Measurements from ENCODE around the gene SIPA1L3. TPM values are rescaled to one million over a fixed set of nuclear protein-coding genes. Genes with fewer than 3 reads are reported as not detected.

The SIPA1L3 gene
- total RNA-seq, 4 donors from 2014 or later: 50.0 to 69.8 (median 53.6) TPM

- TF ChIP-seq CTCF (IDR thresholded peaks at IDR 0.05) (no peak), POLR2A (IDR thresholded peaks at IDR 0.05) (no peak)
- intact Hi-C loops (cut with DNase I; ENCODE audit: low total_unique reads): no loop called here
- DNase-seq (ENCODE audit: low spot score in 2 of 2): peak in 1 of 2 donors; percentile 64
- 80 to 92% methylated on average over 10 of the region's 10 CpGs for WGBS, 2 donors
- no peak overlapping the region for H3K4me3 ChIP-seq (ENCODE audit: low read depth, poor library complexity, severe bottlenecking)
Measured at GRCh38 chr19:37954421-37954874, 47.4 kb downstream of the SIPA1L3 start.

GRCh38 chr19:37955986-37956385 is 49.0 kb downstream of the SIPA1L3 start:
- 64 to 85% methylated on average over 8 of the region's 8 CpGs for WGBS, 2 donors

GRCh38 chr19:37957176-37957575 is 50.2 kb downstream of the SIPA1L3 start:
- intact Hi-C loops (cut with DNase I; ENCODE audit: low total_unique reads): no loop called here
- H3K4me3 ChIP-seq (ENCODE audit: low read depth, poor library complexity, severe bottlenecking): no peak overlapping the region
- WGBS, 2 donors: 82 to 89% methylated on average over 1 of the region's 1 CpG
- DNase-seq (ENCODE audit: low spot score in 2 of 2): no peak
- TF ChIP-seq CTCF (IDR thresholded peaks at IDR 0.05): no peak
- no peak for TF ChIP-seq POLR2A (IDR thresholded peaks at IDR 0.05)

More at GRCh38 chr19:37955986-37956385, 49.0 kb downstream of the SIPA1L3 start:
- no peak overlapping the region for H3K4me3 ChIP-seq (ENCODE audit: low read depth, poor library complexity, severe bottlenecking)
- TF ChIP-seq CTCF (IDR thresholded peaks at IDR 0.05) (no peak), POLR2A (IDR thresholded peaks at IDR 0.05) (no peak)
- DNase-seq (ENCODE audit: low spot score in 2 of 2): peak in 1 of 2 donors; percentile 9
- intact Hi-C loops (cut with DNase I; ENCODE audit: low total_unique reads): no loop called here

GRCh38 chr19:37959665-37960114 is 52.7 kb downstream of the SIPA1L3 start:
- no peak overlapping the region for H3K4me3 ChIP-seq (ENCODE audit: low read depth, poor library complexity, severe bottlenecking)
- DNase-seq (ENCODE audit: low spot score in 2 of 2): no peak
- intact Hi-C loops (cut with DNase I; ENCODE audit: low total_unique reads): loop anchor here (5.0 kb wide), 1 partner anchor 1833 kb away; no protein-coding TSS in a partner anchor
- 55 to 69% methylated on average over 3 of the region's 3 CpGs for WGBS, 2 donors
- TF ChIP-seq POLR2A (IDR thresholded peaks at IDR 0.05) (no peak), CTCF (IDR thresholded peaks at IDR 0.05) (no peak)

GRCh38 chr19:37961198-37961597 is 54.2 kb downstream of the SIPA1L3 start:
- TF ChIP-seq POLR2A (IDR thresholded peaks at IDR 0.05) (no peak), CTCF (IDR thresholded peaks at IDR 0.05) (no peak)
- no peak for DNase-seq (ENCODE audit: low spot score in 2 of 2)
- intact Hi-C loops (cut with DNase I; ENCODE audit: low total_unique reads): loop anchor here (5.0 kb wide), 1 partner anchor 1831 kb away; no protein-coding TSS in a partner anchor
- 95 to 96% methylated on average over 4 of the region's 4 CpGs for WGBS, 2 donors
- H3K4me3 ChIP-seq (ENCODE audit: low read depth, poor library complexity, severe bottlenecking): no peak overlapping the region

Data from lower leg skin (tissue), 4 donors.